A549 (cell line): ENCODE data around the gene RBM10. TPM values are rescaled to one million over a fixed set of nuclear protein-coding genes. Genes with fewer than 3 reads are reported as not detected.

Experiments
- ATAC-seq, 2 experiments: fragments of 200-7000 bp in 1 of 2; fragments of >200 bp in 1 of 2; cut with Nextera tagmentation in 1 of 2; cut with Tn5 transposase in 1 of 2; 3 replicates each; pipeline versions ENCODE4 v1.8.0 to v1.9.1; 2018 to 2020; ENCODE audit warnings: mild to moderate bottlenecking in 1 of 2, moderate library complexity in 1 of 2
- CTCF ChIA-PET: fragments of 300-600 bp; sonication (Branson Sonifier 250); formaldehyde crosslinking; extraction: SDS; loops from one replicate; lab custom pipeline; 2021; ENCODE audit warnings: antibody characterized with exemption, inconsistent platforms; lab: Yijun Ruan, JAX
- POLR2A ChIA-PET: fragments of 350-600 bp; formaldehyde crosslinking; extraction: SDS; loops from one replicate; lab custom pipeline; 2021; ENCODE audit warnings: antibody characterized with exemption, inconsistent platforms; lab: Yijun Ruan, JAX
- DNase-seq, 2 experiments: peaks; one replicate each; pipeline versions ENCODE4 v3.0.0 to v3.0.0-alpha.2; 2011 to 2016; ENCODE audit warnings: low read depth in 1 of 2, low spot score in 1 of 2
- FAIRE-seq: peaks from 2 replicates; lab custom pipeline; 2011; peaks lifted over from hg19 to GRCh38; lab: Jason Lieb, UNC
- H3K27ac ChIP-seq, 2 experiments: fragments of >200 bp; sonication (Bioruptor Twin); formaldehyde crosslinking; 3 replicates each; pipeline ENCODE4 v1.5.1; 2016 to 2017
- H3K4me1 ChIP-seq: fragments of >200 bp; sonication (Bioruptor Twin); formaldehyde crosslinking; 3 replicates; pipeline ENCODE4 v1.6.1; 2016
- H3K4me2 ChIP-seq: fragments of >200 bp; sonication (Bioruptor Twin); formaldehyde crosslinking; 3 replicates; pipeline ENCODE4 v1.6.1; 2016
- H3K4me3 ChIP-seq: fragments of >200 bp; sonication (Bioruptor Twin); formaldehyde crosslinking; 3 replicates; pipeline ENCODE4 v1.5.1; 2016
- H3K9me3 ChIP-seq: fragments of >200 bp; sonication (Bioruptor Twin); formaldehyde crosslinking; 3 replicates; pipeline ENCODE4 v1.6.1; 2016
- CBX8 ChIP-seq: fragments of 200-600 bp; sonication (generic); IDR thresholded peaks from 2 replicates; pipeline ENCODE4 v1.6.1; 2016
- CHD4 ChIP-seq: fragments of 200-600 bp; sonication (generic); IDR thresholded peaks from 2 replicates; pipeline ENCODE4 v1.6.1; 2016; ENCODE audit warnings: antibody characterized with exemption, mild to moderate bottlenecking, borderline replicate concordance
- CTCF ChIP-seq: fragments of >200 bp; sonication (Bioruptor Twin); formaldehyde crosslinking; IDR thresholded peaks from 3 replicates; pipeline ENCODE4 v1.5.1; 2016
- EHF ChIP-seq: fragments of 250-450 bp; sonication (Bioruptor Pico); IDR thresholded peaks from 2 replicates; pipeline ENCODE4 v1.5.0; 2020; ENCODE audit warnings: mild to moderate bottlenecking
- EHMT2 ChIP-seq: fragments of 200-600 bp; sonication (generic); IDR thresholded peaks from 2 replicates; pipeline ENCODE4 v1.6.1; 2016; ENCODE audit warnings: antibody characterized with exemption, low read depth, mild to moderate bottlenecking, moderate library complexity
- FOSL2 ChIP-seq, 2 experiments: fragments of 450-650 bp in 1 of 2; fragments of >200 bp in 1 of 2; sonication (Bioruptor Twin) in 1 of 2; formaldehyde crosslinking; IDR thresholded peaks; 2 replicates each; pipeline versions ENCODE4 v1.5.0 to v1.6.1; 2016 to 2020; ENCODE audit warnings: mild to moderate bottlenecking in 1 of 2, moderate library complexity in 1 of 2
- FOXS1 ChIP-seq: fragments of 250-450 bp; sonication (Bioruptor Pico); IDR thresholded peaks from 2 replicates; pipeline ENCODE4 v1.5.0; 2020; ENCODE audit warnings: mild to moderate bottlenecking, moderate library complexity
- HMGXB4 ChIP-seq: fragments of 250-450 bp; sonication (Bioruptor Pico); IDR thresholded peaks from 2 replicates; pipeline ENCODE4 v1.5.0; 2021; ENCODE audit warnings: mild to moderate bottlenecking, moderate library complexity, borderline replicate concordance
- HOXB13 ChIP-seq: fragments of 250-450 bp; sonication (Bioruptor Pico); IDR thresholded peaks from 2 replicates; pipeline ENCODE4 v1.5.0; 2020; ENCODE audit warnings: low read depth, mild to moderate bottlenecking, moderate library complexity
- JUN ChIP-seq, 2 experiments: fragments of >200 bp; sonication (Bioruptor Twin); formaldehyde crosslinking; IDR thresholded peaks; 2 replicates in 1 of 2; 3 replicates in 1 of 2; pipeline ENCODE4 v1.6.1; 2016 to 2017
- MAFK ChIP-seq: fragments of 450-650 bp; IDR thresholded peaks from 2 replicates; pipeline ENCODE4 v1.6.1; 2014; ENCODE audit not compliant: partially characterized antibody
- MYC ChIP-seq: IDR thresholded peaks from 2 replicates; pipeline ENCODE4 v1.6.1; 2012; ENCODE audit warnings: mild to moderate bottlenecking, inconsistent platforms, low read length, improper control_type of control experiment, borderline replicate concordance
- NR3C1 ChIP-seq: fragments of >200 bp; sonication (Bioruptor Twin); formaldehyde crosslinking; IDR thresholded peaks from 3 replicates; pipeline ENCODE4 v1.6.1; 2017
- PHF8 ChIP-seq: fragments of 200-600 bp; sonication (generic); IDR thresholded peaks from 2 replicates; pipeline ENCODE4 v1.6.1; 2016; ENCODE audit warnings: low read depth, mild to moderate bottlenecking, antibody characterized with exemption, moderate library complexity, borderline replicate concordance
- POLR2AphosphoS2 ChIP-seq: conservative IDR thresholded peaks from 2 replicates; pipeline ENCODE4 v1.6.1; 2012; ENCODE audit warnings: low read length, improper control_type of control experiment, inconsistent platforms
- RCOR1 ChIP-seq: fragments of 150-350 bp; IDR thresholded peaks from 2 replicates; pipeline ENCODE4 v1.6.1; 2014; ENCODE audit warnings: antibody characterized with exemption, low read length, low read depth
- REST ChIP-seq: fragments of 200-600 bp; sonication (generic); IDR thresholded peaks from 2 replicates; pipeline ENCODE4 v1.6.1; 2016; ENCODE audit warnings: antibody characterized with exemption, mild to moderate bottlenecking, moderate library complexity
- WGBS: methylation state at CpG from one replicate; pipeline ENCODE4 v1.1.6; 2017; ENCODE audit errors: missing lambda C conversion rate; 5-methylcytosine and 5-hydroxymethylcytosine counted together
- polyA plus RNA-seq, 4 experiments: library from polyadenylated mRNA; depleted of rRNA in 3 of 4; stranded (reverse); fragments of >200 nt; fragmentation: RNase III in 1 of 4; extraction: RNeasy Plus Mini Kit Qiagen cat#74134 plus additional on column Dnase treatment in 1 of 4; gene quantifications; 2 replicates in 3 of 4; 3 replicates in 1 of 4; pipeline ENCODE4 v1.2.3, GENCODE V29; 2011 to 2017

Gene RBM10
- polyA plus RNA-seq, 2 of the 4 experiments (the other 2 are of a cell fraction), result 21.1 to 29.8 TPM

- CTCF ChIA-PET, result no interaction called here
- no peaks in the 10 kb centered on the region for H3K4me1 ChIP-seq
- no peak overlapping the region for H3K4me3 ChIP-seq
- TF ChIP-seq EHMT2 (no peak), CHD4 (no peak), RCOR1 (no peak), FOSL2 (IDR thresholded peaks at IDR 0.05) (no peak), FOSL2 (CRISPR knock-in tag; IDR thresholded peaks at IDR 0.05) (no peak), REST (no peak), POLR2AphosphoS2 (no peak), PHF8 (no peak), HMGXB4 (CRISPR knock-in tag) (no peak), HOXB13 (CRISPR knock-in tag) (no peak), EHF (CRISPR knock-in tag) (no peak), MYC (no peak), MAFK (no peak), CTCF (no peak)
- no peaks in the 10 kb centered on the region for H3K9me3 ChIP-seq
- POLR2A ChIA-PET, result no interaction called here
- ATAC-seq, result no peak
- no peak overlapping the region for H3K4me2 ChIP-seq
- WGBS, result no CpG with 5 or more reads among the region's 2 CpGs
- FAIRE-seq, result no peak
- no peak for DNase-seq
- no peak overlapping the region for H3K27ac ChIP-seq
These were observed 27.0 kb downstream of the RBM10 start for GRCh38 chrX:47171996-47172395.

- H3K4me3 ChIP-seq, result no peak overlapping the region
- H3K27ac ChIP-seq, result no peak overlapping the region
- FAIRE-seq (no peak), DNase-seq (no peak), ATAC-seq (no peak)
- no peak overlapping the region for H3K4me2 ChIP-seq
- CTCF ChIA-PET, result no interaction called here
- 97% methylated on average over 7 of the region's 7 CpGs for WGBS
- H3K4me1 ChIP-seq, result no peaks in the 10 kb centered on the region
- POLR2A ChIA-PET, result no interaction called here
- no peaks in the 10 kb centered on the region for H3K9me3 ChIP-seq
- TF ChIP-seq POLR2AphosphoS2 (no peak), NR3C1 (no peak), CBX8 (no peak), JUN (IDR thresholded peaks at IDR 0.05) (no peak), CHD4 (no peak), FOSL2 (IDR thresholded peaks at IDR 0.05) (no peak), FOSL2 (CRISPR knock-in tag; IDR thresholded peaks at IDR 0.05) (no peak), FOXS1 (CRISPR knock-in tag) (no peak)
These were observed 27.5 kb downstream of the RBM10 start for GRCh38 chrX:47172549-47172948.
